GM23338 (cell line): ENCODE data around the gene ATN1. TPM values are rescaled to one million over a fixed set of nuclear protein-coding genes. Genes with fewer than 3 reads are reported as not detected.

Source experiments
- ATAC-seq: fragments of 200-7000 bp; cut with Tn5 transposase; 3 replicates; pipeline ENCODE4 v1.9.1; 2020
- DNase-seq: peaks from one replicate; pipeline ENCODE4 v3.0.0-alpha.2; 2015; ENCODE audit warnings: low spot score
- H2AFZ ChIP-seq: fragments of 200-600 bp; sonication (generic); 2 replicates; pipeline ENCODE4 v1.8.0; 2016; ENCODE audit warnings: antibody characterized with exemption, mild to moderate bottlenecking, moderate library complexity
- H3F3A ChIP-seq: fragments of 200-600 bp; sonication (generic); replicated peaks from 2 replicates; pipeline ENCODE4 v1.8.0; 2017; ENCODE audit warnings: antibody characterized with exemption, mixed run types, low read depth
- H3K27ac ChIP-seq: fragments of 200-600 bp; sonication (generic); 2 replicates; pipeline ENCODE4 v1.6.1; 2016; ENCODE audit warnings: low read depth
- H3K27me3 ChIP-seq: fragments of 200-600 bp; sonication (generic); 2 replicates; pipeline ENCODE4 v1.8.0; 2016; ENCODE audit warnings: mild to moderate bottlenecking, mixed run types, moderate library complexity; ENCODE audit not compliant: insufficient read depth
- H3K36me3 ChIP-seq: fragments of 200-600 bp; sonication (generic); 2 replicates; pipeline ENCODE4 v1.8.0; 2016; ENCODE audit warnings: mild to moderate bottlenecking; ENCODE audit not compliant: insufficient read depth
- H3K4me1 ChIP-seq: fragments of 200-600 bp; sonication (generic); 2 replicates; pipeline ENCODE4 v1.8.0; 2016; ENCODE audit warnings: mild to moderate bottlenecking, moderate library complexity; ENCODE audit not compliant: insufficient read depth
- H3K4me2 ChIP-seq: fragments of 200-600 bp; sonication (generic); 2 replicates; pipeline ENCODE4 v1.7.1; 2017; ENCODE audit warnings: mixed run types
- H3K4me3 ChIP-seq: fragments of 200-600 bp; sonication (generic); 2 replicates; pipeline ENCODE4 v1.6.1; 2016; ENCODE audit warnings: mixed run types
- H3K79me2 ChIP-seq: fragments of 200-600 bp; sonication (generic); replicated peaks from 2 replicates; pipeline ENCODE4 v1.8.0; 2017; ENCODE audit warnings: mild to moderate bottlenecking; ENCODE audit not compliant: insufficient read depth
- H3K9me2 ChIP-seq: fragments of 200-600 bp; sonication (generic); 2 replicates; pipeline ENCODE4 v1.8.0; 2017; ENCODE audit not compliant: insufficient read depth
- H4K20me1 ChIP-seq: fragments of 200-600 bp; sonication (generic); replicated peaks from 2 replicates; pipeline ENCODE4 v1.8.0; 2017; ENCODE audit warnings: mild to moderate bottlenecking; ENCODE audit not compliant: insufficient read depth
- H3K27ac Mint-ChIP-seq: 2 replicates; pipeline ENCODE4 v1.8.0; 2020; ENCODE audit warnings: inconsistent platforms, mild to moderate bottlenecking, moderate library complexity, mixed read lengths
- H3K27me3 Mint-ChIP-seq: 3 replicates; pipeline ENCODE4 v1.8.0; 2022; ENCODE audit warnings: low read depth, mild to moderate bottlenecking, moderate library complexity, mixed read lengths, inconsistent platforms; ENCODE audit not compliant: insufficient read depth, poor library complexity
- H3K36me3 Mint-ChIP-seq: 3 replicates; pipeline ENCODE4 v1.8.0; 2021; ENCODE audit warnings: low read depth, mild to moderate bottlenecking, inconsistent platforms, moderate library complexity, mixed read lengths
- H3K4me1 Mint-ChIP-seq: 3 replicates; pipeline ENCODE4 v1.8.0; 2020; ENCODE audit warnings: mild to moderate bottlenecking, inconsistent platforms, mixed read lengths
- H3K4me3 Mint-ChIP-seq: 3 replicates; pipeline ENCODE4 v1.8.0; 2021; ENCODE audit warnings: moderate library complexity, mild to moderate bottlenecking, inconsistent platforms, mixed read lengths
- H3K9me3 Mint-ChIP-seq: 3 replicates; pipeline ENCODE4 v1.8.0; 2020; ENCODE audit warnings: moderate library complexity, mild to moderate bottlenecking, inconsistent platforms, mixed read lengths
- CREB1 ChIP-seq: fragments of 250-450 bp; sonication (Bioruptor Pico); IDR thresholded peaks from 2 replicates; pipeline ENCODE4 v1.5.0; 2020; ENCODE audit warnings: low read depth, mild to moderate bottlenecking, moderate library complexity
- CTCF ChIP-seq, 2 experiments: fragments of 200-600 bp in 1 of 2; sonication (generic) in 1 of 2; conservative IDR thresholded peaks; 2 replicates each; pipeline versions ENCODE4 v1.5.1 to v1.6.1; 2016 to 2017; ENCODE audit warnings: antibody characterized with exemption in 2 of 2, low read depth in 2 of 2, mild to moderate bottlenecking in 2 of 2, moderate library complexity in 1 of 2
- ETS1 ChIP-seq: IDR thresholded peaks from 2 replicates; pipeline ENCODE4 v1.6.1; 2016; ENCODE audit warnings: antibody characterized with exemption
- EZH2 ChIP-seq: fragments of 200-600 bp; sonication (generic); IDR thresholded peaks from one replicate; pipeline ENCODE4 v1.8.0; 2017; ENCODE audit warnings: antibody characterized with exemption, mild to moderate bottlenecking, low read depth; ENCODE audit not compliant: unreplicated experiment
- EZH2phosphoT487 ChIP-seq: fragments of 200-600 bp; sonication (generic); IDR thresholded peaks from one replicate; pipeline ENCODE4 v1.8.1; 2018; ENCODE audit warnings: antibody characterized with exemption; ENCODE audit not compliant: unreplicated experiment
- JUNB ChIP-seq: IDR thresholded peaks from one replicate; pipeline ENCODE4 v1.6.1; 2016; ENCODE audit warnings: antibody characterized with exemption; ENCODE audit not compliant: unreplicated experiment
- NANOG ChIP-seq: IDR thresholded peaks from 2 replicates; pipeline ENCODE4 v1.6.1; 2016; ENCODE audit warnings: antibody characterized with exemption, borderline replicate concordance
- POLR2AphosphoS5 ChIP-seq: IDR thresholded peaks from 2 replicates; pipeline ENCODE4 v1.6.1; 2016; ENCODE audit warnings: antibody characterized with exemption, low read depth
- REST ChIP-seq: IDR thresholded peaks from one replicate; pipeline ENCODE4 v1.6.1; 2018; ENCODE audit warnings: antibody characterized with exemption; ENCODE audit not compliant: unreplicated experiment
- STAT1 ChIP-seq: IDR thresholded peaks from one replicate; pipeline ENCODE4 v1.6.1; 2016; ENCODE audit warnings: antibody characterized with exemption; ENCODE audit not compliant: unreplicated experiment
- ZNF114 ChIP-seq: fragments of 250-450 bp; sonication (Bioruptor Pico); IDR thresholded peaks from 2 replicates; pipeline ENCODE4 v1.5.0; 2020; ENCODE audit warnings: mild to moderate bottlenecking, moderate library complexity
- ZNF331 ChIP-seq: fragments of 250-450 bp; sonication (Bioruptor Pico); IDR thresholded peaks from 2 replicates; pipeline ENCODE4 v1.5.0; 2020; ENCODE audit warnings: low read depth, mild to moderate bottlenecking, moderate library complexity
- ZNF462 ChIP-seq: fragments of 250-450 bp; sonication (Bioruptor Pico); IDR thresholded peaks from 2 replicates; pipeline ENCODE4 v1.5.0; 2020; ENCODE audit warnings: mild to moderate bottlenecking, moderate library complexity
- polyA plus RNA-seq: library from polyadenylated mRNA; unstranded; fragments of >200 nt; fragmentation: Nextera tagmentation; extraction: Ambion mirVana; gene quantifications from 2 replicates; pipeline ENCODE4 v1.2.1, GENCODE V29; 2016
- total RNA-seq: library from RNA; depleted of rRNA; stranded (reverse); fragments of >200 nt; shearing (Covaris generic); gene quantifications from 2 replicates; pipeline ENCODE4 v1.2.3, GENCODE V29; 2014

Gene ATN1
- total and polyA plus RNA-seq, 2 experiments from 2014 or later: 27.2 to 49.6 TPM

- no peak overlapping the region for H3K4me3 Mint-ChIP-seq
- H3K27ac Mint-ChIP-seq: peak overlapping the region; percentile 64; the same call in 1 of the 2 replicates
- Histone ChIP-seq H3K4me2 (no peak overlapping the region), H3K4me1 (no peaks in the 10 kb centered on the region; the same call in 1 of the 2 replicates), H4K20me1 (peaks cover 17% of the 10 kb centered on the region), H3K27ac (peak overlapping the region; percentile 80), H3K9me2 (no peaks in the 10 kb centered on the region), H3K36me3 (peaks cover 30% of the 10 kb centered on the region), H3K79me2 (no peaks in the 10 kb centered on the region), H3F3A (peaks cover 34% of the 10 kb centered on the region), H3K4me3 (no peak overlapping the region), H2AFZ (no peak overlapping the region), H3K27me3 (no peaks in the 10 kb centered on the region)
- no peak for ATAC-seq
- no peak for DNase-seq
- TF ChIP-seq ZNF114 (CRISPR knock-in tag) (no peak), REST (no peak), STAT1 (no peak), ETS1 (no peak), ZNF331 (no peak), EZH2 (no peak), CTCF (conservative IDR thresholded peaks at IDR 0.05; ENCODE audit: low read depth in 2 of 2) (no peak), EZH2phosphoT487 (no peak), JUNB (no peak), CREB1 (CRISPR knock-in tag) (no peak), POLR2AphosphoS5 (no peak), NANOG (no peak), ZNF462 (CRISPR knock-in tag) (no peak)
- peaks cover 9% of the 10 kb centered on the region for H3K27me3 Mint-ChIP-seq
- no peaks in the 10 kb centered on the region for H3K9me3 Mint-ChIP-seq
- peaks cover 25% of the 10 kb centered on the region for H3K4me1 Mint-ChIP-seq
- H3K36me3 Mint-ChIP-seq: peaks cover 82% of the 10 kb centered on the region
Measured at GRCh38 chr12:6978611-6979011, 50.9 kb downstream of the ATN1 start.
